Fibroblast of lung (primary cell): ENCODE results near the gene POP4. TPM values are rescaled to one million over a fixed set of nuclear protein-coding genes. Genes with fewer than 3 reads are reported as not detected.

Experiments used
- DNase-seq, 2 donors: peaks; one replicate each; pipeline versions ENCODE4 v3.0.0 to v3.0.0-alpha.2; 2010; ENCODE audit warnings: low read depth in 2 of 2
- H2AFZ ChIP-seq: 2 replicates; pipeline ENCODE4 v1.5.1; 2012; ENCODE audit warnings: low read length, control low read depth, inconsistent platforms
- H3K27ac ChIP-seq: 2 replicates; pipeline ENCODE4 v1.5.1; 2011; ENCODE audit warnings: low read length, control low read depth; ENCODE audit not compliant: insufficient read depth
- H3K27me3 ChIP-seq: 2 replicates; pipeline ENCODE4 v1.5.1; 2011; ENCODE audit warnings: mild to moderate bottlenecking, low read length; ENCODE audit not compliant: control insufficient read depth, insufficient read depth
- H3K36me3 ChIP-seq: 2 replicates; pipeline ENCODE4 v1.5.1; 2011; ENCODE audit warnings: low read length; ENCODE audit not compliant: control insufficient read depth, insufficient read depth
- H3K4me1 ChIP-seq: 2 replicates; pipeline ENCODE4 v1.5.1; 2011; ENCODE audit warnings: low read length; ENCODE audit not compliant: control insufficient read depth, insufficient read depth; ENCODE audit errors: extremely low read depth
- H3K4me2 ChIP-seq: 2 replicates; pipeline ENCODE4 v1.5.1; 2011; ENCODE audit warnings: low read length, control low read depth; ENCODE audit not compliant: insufficient read depth; ENCODE audit errors: extremely low read depth
- H3K4me3 ChIP-seq, 4 experiments: fragments of 200-600 bp in 1 of 4; sonication (generic) in 1 of 4; replicated peaks in 1 of 4; 2 replicates each; pipeline ENCODE4 v1.5.1; 2011 to 2016; ENCODE audit warnings: low read length in 4 of 4, low read depth in 3 of 4, mild to moderate bottlenecking in 3 of 4, control low read depth in 2 of 4, inconsistent platforms in 1 of 4, mixed read lengths in 1 of 4; ENCODE audit not compliant: insufficient read depth in 1 of 4; ENCODE audit errors: control extremely low read depth in 1 of 4
- H3K79me2 ChIP-seq: 2 replicates; pipeline ENCODE4 v1.5.1; 2012; ENCODE audit warnings: mild to moderate bottlenecking, low read length, inconsistent platforms; ENCODE audit not compliant: control insufficient read depth, insufficient read depth
- H3K9ac ChIP-seq: 2 replicates; pipeline ENCODE4 v1.5.1; 2011; ENCODE audit warnings: mild to moderate bottlenecking, low read length, control low read depth; ENCODE audit not compliant: insufficient read depth
- H3K9me3 ChIP-seq: 2 replicates; pipeline ENCODE4 v1.5.1; 2012; ENCODE audit warnings: low read depth, low read length; ENCODE audit not compliant: control insufficient read depth, insufficient read depth
- H4K20me1 ChIP-seq: 2 replicates; pipeline ENCODE4 v1.5.1; 2011; ENCODE audit warnings: low read length; ENCODE audit not compliant: control insufficient read depth, insufficient read depth; ENCODE audit errors: extremely low read depth
- EZH2 ChIP-seq: IDR thresholded peaks from 2 replicates; pipeline ENCODE4 v1.5.1; 2012; ENCODE audit warnings: low read length, control low read depth, mild to moderate bottlenecking; ENCODE audit errors: missing control alignments
- polyA plus RNA-seq, 2 donors: library from polyadenylated mRNA; depleted of rRNA in 1 of 2; stranded (reverse) in 1 of 2; unstranded in 1 of 2; fragments of >200 nt; gene quantifications; 2 replicates each; pipeline ENCODE4 v1.2.1, GENCODE V29; 2011 to 2012; ENCODE audit warnings: missing spikeins in 1 of 2
- total RNA-seq: library from RNA; depleted of rRNA; stranded (reverse); fragments of >200 nt; gene quantifications from 2 replicates; pipeline ENCODE4 v1.2.1, GENCODE V29; 2014
- TF ChIP-seq, protein P1 (sequence below), 2 donors: IDR thresholded peaks in 1 of 2; conservative IDR thresholded peaks in 1 of 2; 1 replicate in 1 of 2; 2 replicates in 1 of 2; pipeline ENCODE4 v1.5.1; 2011 to 2012; ENCODE audit warnings: low read length in 2 of 2, control low read depth in 1 of 2, inconsistent platforms in 1 of 2, low read depth in 1 of 2, mild to moderate bottlenecking in 1 of 2

Gene POP4
- total and polyA plus RNA-seq, 2 donors (not counting 1 experiment from before 2014, with no cell fraction given), result 77.1 to 102 TPM

- H3K4me3 ChIP-seq, result no peak overlapping the region
- no peak overlapping the region for H3K9ac ChIP-seq
- no peaks in the 10 kb centered on the region for H3K36me3 ChIP-seq
- TF ChIP-seq, protein P1, sequence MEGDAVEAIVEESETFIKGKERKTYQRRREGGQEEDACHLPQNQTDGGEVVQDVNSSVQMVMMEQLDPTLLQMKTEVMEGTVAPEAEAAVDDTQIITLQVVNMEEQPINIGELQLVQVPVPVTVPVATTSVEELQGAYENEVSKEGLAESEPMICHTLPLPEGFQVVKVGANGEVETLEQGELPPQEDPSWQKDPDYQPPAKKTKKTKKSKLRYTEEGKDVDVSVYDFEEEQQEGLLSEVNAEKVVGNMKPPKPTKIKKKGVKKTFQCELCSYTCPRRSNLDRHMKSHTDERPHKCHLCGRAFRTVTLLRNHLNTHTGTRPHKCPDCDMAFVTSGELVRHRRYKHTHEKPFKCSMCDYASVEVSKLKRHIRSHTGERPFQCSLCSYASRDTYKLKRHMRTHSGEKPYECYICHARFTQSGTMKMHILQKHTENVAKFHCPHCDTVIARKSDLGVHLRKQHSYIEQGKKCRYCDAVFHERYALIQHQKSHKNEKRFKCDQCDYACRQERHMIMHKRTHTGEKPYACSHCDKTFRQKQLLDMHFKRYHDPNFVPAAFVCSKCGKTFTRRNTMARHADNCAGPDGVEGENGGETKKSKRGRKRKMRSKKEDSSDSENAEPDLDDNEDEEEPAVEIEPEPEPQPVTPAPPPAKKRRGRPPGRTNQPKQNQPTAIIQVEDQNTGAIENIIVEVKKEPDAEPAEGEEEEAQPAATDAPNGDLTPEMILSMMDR (conservative IDR thresholded peaks at IDR 0.05 in 1 of 2, IDR thresholded peaks at IDR 0.05 in 1 of 2; ENCODE audit: low read depth in 1 of 2, low read length in 2 of 2), result no peak
- TF ChIP-seq EZH2, result no peak
- no peaks in the 10 kb centered on the region for H3K9me3 ChIP-seq
- H3K27me3 ChIP-seq, result no peaks in the 10 kb centered on the region
- no peak overlapping the region for H2AFZ ChIP-seq
- DNase-seq, result no peak
- no peak overlapping the region for H3K4me2 ChIP-seq
- no peaks in the 10 kb centered on the region for H3K4me1 ChIP-seq
- H3K79me2 ChIP-seq, result no peaks in the 10 kb centered on the region
- no peak overlapping the region for H3K27ac ChIP-seq
- H4K20me1 ChIP-seq, result no peaks in the 10 kb centered on the region
Observed at GRCh38 chr19:29560313-29561075, 45.6 kb upstream of the POP4 start.

- no peak overlapping the region for H3K4me2 ChIP-seq
- H3K79me2 ChIP-seq, result no peaks in the 10 kb centered on the region
- H3K4me3 ChIP-seq, result no peak overlapping the region
- H3K27ac ChIP-seq, result no peak overlapping the region
- H4K20me1 ChIP-seq, result no peaks in the 10 kb centered on the region
- no peak overlapping the region for H3K9ac ChIP-seq
- H3K9me3 ChIP-seq, result no peaks in the 10 kb centered on the region
- H3K36me3 ChIP-seq, result no peaks in the 10 kb centered on the region
- no peaks in the 10 kb centered on the region for H3K27me3 ChIP-seq
- H3K4me1 ChIP-seq, result no peaks in the 10 kb centered on the region
- DNase-seq, result no peak
- H2AFZ ChIP-seq, result no peak overlapping the region
- no peak for TF ChIP-seq EZH2
- TF ChIP-seq, protein P1 (conservative IDR thresholded peaks at IDR 0.05 in 1 of 2, IDR thresholded peaks at IDR 0.05 in 1 of 2; ENCODE audit: low read depth in 1 of 2, low read length in 2 of 2), result no peak
Observed at GRCh38 chr19:29561601-29562000, 44.5 kb upstream of the POP4 start.

- TF ChIP-seq, protein P1 (conservative IDR thresholded peaks at IDR 0.05 in 1 of 2, IDR thresholded peaks at IDR 0.05 in 1 of 2; ENCODE audit: low read depth in 1 of 2, low read length in 2 of 2), result no peak
- no peak for TF ChIP-seq EZH2
- Histone ChIP-seq H3K9ac (no peak overlapping the region), H3K79me2 (no peaks in the 10 kb centered on the region), H3K27ac (no peak overlapping the region), H3K9me3 (no peaks in the 10 kb centered on the region), H3K4me2 (no peak overlapping the region), H3K36me3 (no peaks in the 10 kb centered on the region), H2AFZ (no peak overlapping the region), H3K4me1 (no peaks in the 10 kb centered on the region), H4K20me1 (no peaks in the 10 kb centered on the region), H3K4me3 (no peak overlapping the region), H3K27me3 (no peaks in the 10 kb centered on the region)
- DNase-seq, result no peak
Observed at GRCh38 chr19:29562299-29563297, 43.5 kb upstream of the POP4 start.
